ENCODE measurements around the gene PHF10. TPM values are rescaled to one million over a fixed set of nuclear protein-coding genes. Genes with fewer than 3 reads are reported as not detected.

The PHF10 gene
- total RNA-seq, 2 donors from 2014 or later: 82.5 to 82.8 TPM

GRCh38 chr6:169692516-169692915 is 31.8 kb downstream of the PHF10 start:
- Histone ChIP-seq H3K36me3 (ENCODE audit: control insufficient read depth, insufficient read depth, low read length) (peaks cover 83% of the 10 kb centered on the region), H3K27me3 (ENCODE audit: control insufficient read depth, insufficient read depth, low read length, poor library complexity, severe bottlenecking) (no peaks in the 10 kb centered on the region), H3K4me3 (ENCODE audit: low read length) (no peak overlapping the region), H3K27ac (ENCODE audit: low read depth, low read length) (no peak overlapping the region), H3K9ac (ENCODE audit: extremely low read depth, low read length, poor library complexity, severe bottlenecking) (no peak overlapping the region), H3K4me1 (ENCODE audit: control insufficient read depth, insufficient read depth, low read length) (no peaks in the 10 kb centered on the region), H3K9me3 (ENCODE audit: control insufficient read depth, low read length) (peaks cover 92% of the 10 kb centered on the region)
- H3K27ac Mint-ChIP-seq: no peak overlapping the region
- TF ChIP-seq CTCF (conservative IDR thresholded peaks at IDR 0.05): no peak
- no peaks in the 10 kb centered on the region for H3K27me3 Mint-ChIP-seq (ENCODE audit: insufficient read depth)
- 91 to 100% methylated on average over 2 to 3 of the region's 3 CpGs for WGBS, 2 experiments (ENCODE audit: insufficient coverage in 1 of 2, insufficient read length in 1 of 2)
- no peaks in the 10 kb centered on the region for H3K4me1 Mint-ChIP-seq
- no peak for DNase-seq
- peaks cover 81% of the 10 kb centered on the region for H3K36me3 Mint-ChIP-seq (ENCODE audit: low read depth)
- peaks cover 57% of the 10 kb centered on the region for H3K9me3 Mint-ChIP-seq
- H3K4me3 Mint-ChIP-seq: no peak overlapping the region

GRCh38 chr6:169691260-169691659 is 33.0 kb downstream of the PHF10 start:
- Histone ChIP-seq H3K27me3 (ENCODE audit: control insufficient read depth, insufficient read depth, low read length, poor library complexity, severe bottlenecking) (no peaks in the 10 kb centered on the region), H3K9me3 (ENCODE audit: control insufficient read depth, low read length) (peaks cover 92% of the 10 kb centered on the region), H3K36me3 (ENCODE audit: control insufficient read depth, insufficient read depth, low read length) (peaks cover 83% of the 10 kb centered on the region), H3K4me1 (ENCODE audit: control insufficient read depth, insufficient read depth, low read length) (no peaks in the 10 kb centered on the region), H3K4me3 (ENCODE audit: low read length) (no peak overlapping the region), H3K27ac (ENCODE audit: low read depth, low read length) (no peak overlapping the region), H3K9ac (ENCODE audit: extremely low read depth, low read length, poor library complexity, severe bottlenecking) (no peak overlapping the region)
- no peaks in the 10 kb centered on the region for H3K4me1 Mint-ChIP-seq
- no peaks in the 10 kb centered on the region for H3K27me3 Mint-ChIP-seq (ENCODE audit: insufficient read depth)
- peaks cover 85% of the 10 kb centered on the region for H3K36me3 Mint-ChIP-seq (ENCODE audit: low read depth)
- DNase-seq: no peak
- H3K27ac Mint-ChIP-seq: no peak overlapping the region
- TF ChIP-seq CTCF (conservative IDR thresholded peaks at IDR 0.05): no peak
- no peak overlapping the region for H3K4me3 Mint-ChIP-seq
- WGBS, 2 experiments (ENCODE audit: insufficient coverage in 1 of 2, insufficient read length in 1 of 2): 100% methylated on average over 1 of the region's 2 CpGs; no CpG with 5 or more reads in 1 of the 2 experiments
- peaks cover 60% of the 10 kb centered on the region for H3K9me3 Mint-ChIP-seq

- DNase-seq: no peak
- Mint-ChIP-seq H3K27me3 (ENCODE audit: insufficient read depth) (no peaks in the 10 kb centered on the region), H3K4me1 (no peaks in the 10 kb centered on the region), H3K4me3 (no peak overlapping the region), H3K36me3 (ENCODE audit: low read depth) (peaks cover 82% of the 10 kb centered on the region), H3K27ac (no peak overlapping the region), H3K9me3 (peaks cover 60% of the 10 kb centered on the region)
- Histone ChIP-seq H3K9me3 (ENCODE audit: control insufficient read depth, low read length) (peaks cover 88% of the 10 kb centered on the region), H3K27me3 (ENCODE audit: control insufficient read depth, insufficient read depth, low read length, poor library complexity, severe bottlenecking) (no peaks in the 10 kb centered on the region), H3K36me3 (ENCODE audit: control insufficient read depth, insufficient read depth, low read length) (peaks cover 83% of the 10 kb centered on the region), H3K9ac (ENCODE audit: extremely low read depth, low read length, poor library complexity, severe bottlenecking) (no peak overlapping the region), H3K4me3 (ENCODE audit: low read length) (no peak overlapping the region), H3K4me1 (ENCODE audit: control insufficient read depth, insufficient read depth, low read length) (no peaks in the 10 kb centered on the region), H3K27ac (ENCODE audit: low read depth, low read length) (no peak overlapping the region)
- no peak for TF ChIP-seq CTCF (conservative IDR thresholded peaks at IDR 0.05)
- 96 to 97% methylated on average over 6 of the region's 6 CpGs for WGBS, 2 experiments (ENCODE audit: insufficient coverage in 1 of 2, insufficient read length in 1 of 2)
Measured at GRCh38 chr6:169689287-169689686, 35.0 kb downstream of the PHF10 start.
